NCI-H82 treated with DMSO at 0.1 percent for 48 hours (cell line): ENCODE data around the gene KDM4B.

Experiments used
- DNase-seq: peaks from one replicate; lab custom pipeline; 2025; ENCODE audit not compliant: unreplicated experiment; lab: John Stamatoyannopoulos, UW

The KDM4B gene

DNA sequence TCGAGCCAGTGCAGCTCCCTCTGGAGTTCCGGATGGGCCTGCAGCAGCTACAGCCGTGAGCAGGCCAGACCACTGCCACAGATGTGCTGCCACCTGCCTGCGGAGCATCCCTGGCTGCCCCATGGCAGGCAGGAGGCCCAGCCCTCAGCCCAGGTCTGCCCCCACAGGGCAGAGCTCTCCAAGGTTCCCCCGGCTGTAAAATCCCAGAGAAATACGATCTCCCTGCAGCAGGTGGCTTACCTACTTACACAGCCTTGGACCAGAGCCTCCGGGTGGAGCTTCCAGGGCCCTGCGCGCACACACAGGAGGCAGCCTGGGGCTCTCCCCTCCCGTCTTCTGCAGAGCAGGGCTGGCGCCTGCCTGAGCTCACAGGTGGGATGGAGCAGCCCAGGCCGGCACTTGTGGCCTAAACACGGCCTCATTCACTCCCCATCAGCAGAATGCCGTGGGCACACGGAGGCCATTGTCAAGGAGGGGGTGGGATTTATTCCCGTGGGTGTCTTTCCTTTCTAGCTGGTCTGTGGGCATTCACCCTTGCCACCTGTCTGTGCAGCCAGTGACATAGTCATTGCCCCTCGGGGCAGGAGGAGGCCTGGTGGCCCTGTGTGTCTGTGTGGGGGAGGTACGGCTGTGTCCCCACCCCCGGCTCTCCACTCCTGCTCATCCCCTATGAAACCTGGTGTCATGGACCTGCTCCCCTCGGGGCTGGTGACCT lies 118.0 kb downstream of the KDM4B start:
- DNase-seq = no peak

DNA sequence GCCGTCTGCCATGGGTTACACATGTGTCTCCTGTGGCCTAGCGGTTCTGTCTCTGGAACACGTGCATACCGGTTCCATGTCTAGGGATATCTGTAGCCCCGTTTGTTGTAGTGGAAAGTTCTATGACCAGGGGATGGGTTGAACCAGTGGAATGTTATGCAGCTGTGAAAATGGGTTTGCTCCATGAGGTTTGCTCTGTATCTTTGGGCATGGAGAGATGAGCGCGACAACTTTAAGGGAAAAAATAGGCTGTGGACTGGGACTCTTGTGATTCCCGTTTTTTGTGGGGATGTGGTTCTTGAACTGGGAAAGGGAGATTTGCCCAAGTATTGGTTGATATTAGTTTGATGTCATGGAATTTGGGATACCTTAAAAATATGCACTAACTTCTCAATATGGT lies 120.4 kb downstream of the KDM4B start:
- no peak for DNase-seq

DNA sequence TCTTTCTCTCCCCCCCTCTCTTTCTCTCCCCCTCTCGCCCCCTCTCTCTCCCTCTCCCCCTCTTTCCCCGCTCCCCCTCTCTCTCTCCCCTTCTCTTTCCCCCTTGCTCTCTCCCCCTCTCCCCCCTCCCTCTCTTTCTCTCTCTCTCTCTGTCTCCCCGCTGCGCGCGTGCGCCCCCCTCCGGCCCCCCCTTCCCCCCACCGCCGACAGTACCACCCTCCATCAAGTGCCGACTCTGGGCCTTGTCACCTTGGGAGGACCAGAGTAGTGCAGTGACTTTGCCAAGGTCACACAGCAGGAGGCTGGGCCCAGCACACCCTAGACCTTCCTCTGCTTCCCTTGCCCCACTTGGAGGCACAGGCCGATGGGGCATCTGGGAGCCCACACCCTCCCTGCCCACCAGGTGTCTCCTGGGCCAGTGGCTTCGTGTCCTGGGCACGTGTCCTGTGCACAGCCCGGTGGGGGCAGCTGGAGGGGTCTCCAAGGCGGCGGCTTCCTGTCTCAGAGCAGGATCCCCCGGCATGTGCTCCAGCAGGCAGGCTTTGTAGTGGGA lies 121.6 kb downstream of the KDM4B start:
- no peak for DNase-seq

DNA sequence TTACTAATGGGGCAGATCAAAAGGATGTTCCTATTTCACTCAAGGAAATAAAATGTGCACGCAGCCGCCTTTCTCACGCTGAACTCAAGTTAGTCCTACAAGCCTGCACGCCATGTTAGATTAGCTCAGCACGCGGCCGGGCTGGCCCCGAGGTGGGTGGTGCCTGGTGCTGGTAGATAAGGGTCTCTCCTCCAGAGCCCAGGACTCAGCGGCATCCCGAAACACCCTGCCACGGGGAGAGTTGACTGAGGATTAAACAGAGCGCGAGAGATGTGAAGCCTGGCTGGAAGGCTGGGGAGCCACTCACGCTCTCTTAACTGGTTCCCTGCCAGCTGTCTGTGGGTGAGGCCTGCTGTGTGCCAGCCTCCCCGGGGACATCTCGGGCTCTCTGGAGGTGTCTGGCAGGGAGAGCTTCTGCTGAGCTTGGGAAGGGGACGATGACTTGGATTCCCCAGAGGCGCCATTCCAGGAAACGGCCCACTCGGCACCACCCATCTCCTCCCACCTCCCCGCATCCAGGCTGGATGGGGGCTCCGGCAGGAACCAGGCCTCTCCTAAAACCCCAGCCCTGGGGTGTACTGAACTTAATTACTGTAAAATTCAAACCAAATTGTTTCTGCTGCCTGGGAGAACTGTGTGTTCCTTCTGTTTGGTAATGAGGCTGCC lies 122.2 kb downstream of the KDM4B start:
- DNase-seq = no peak

DNA sequence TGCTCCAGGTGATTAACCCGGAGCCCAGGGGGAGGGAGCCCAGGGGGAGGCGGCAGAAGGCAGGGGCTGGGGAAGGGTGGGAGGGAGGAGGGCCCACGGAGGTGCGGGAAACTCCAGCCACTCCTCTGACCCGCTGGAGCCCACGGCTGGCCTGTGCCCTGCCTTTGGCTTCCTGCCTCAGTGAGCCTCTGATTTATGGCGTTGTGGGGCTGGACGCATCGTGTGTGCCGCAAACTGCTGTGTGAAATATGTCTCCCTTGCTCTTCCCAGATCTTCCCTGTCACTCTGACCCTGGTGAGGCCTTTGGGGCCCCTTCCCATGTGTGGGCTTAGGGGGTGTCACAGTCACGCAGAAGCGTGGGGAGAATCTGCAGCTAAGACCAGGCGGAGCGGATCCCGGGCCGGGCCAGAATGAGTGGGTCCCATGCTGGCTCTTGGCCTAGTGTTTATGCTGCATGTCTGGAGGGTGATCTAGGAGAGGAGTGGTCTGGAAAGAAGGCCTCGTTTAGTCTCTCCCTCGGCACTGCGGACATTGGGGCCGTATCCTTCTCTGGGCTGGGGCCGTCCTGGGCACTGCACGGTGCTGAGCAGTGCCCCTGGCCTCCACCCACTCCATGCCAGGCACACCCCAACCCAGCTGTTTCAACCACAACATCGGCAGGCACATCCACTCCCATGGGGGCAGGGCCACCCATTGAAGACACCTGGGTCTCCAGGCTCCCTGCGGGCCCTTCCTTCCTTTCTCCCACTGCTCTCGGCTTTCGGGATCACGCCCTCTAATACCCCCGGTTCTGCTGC lies 123.0 kb downstream of the KDM4B start:
- no peak for DNase-seq

DNA sequence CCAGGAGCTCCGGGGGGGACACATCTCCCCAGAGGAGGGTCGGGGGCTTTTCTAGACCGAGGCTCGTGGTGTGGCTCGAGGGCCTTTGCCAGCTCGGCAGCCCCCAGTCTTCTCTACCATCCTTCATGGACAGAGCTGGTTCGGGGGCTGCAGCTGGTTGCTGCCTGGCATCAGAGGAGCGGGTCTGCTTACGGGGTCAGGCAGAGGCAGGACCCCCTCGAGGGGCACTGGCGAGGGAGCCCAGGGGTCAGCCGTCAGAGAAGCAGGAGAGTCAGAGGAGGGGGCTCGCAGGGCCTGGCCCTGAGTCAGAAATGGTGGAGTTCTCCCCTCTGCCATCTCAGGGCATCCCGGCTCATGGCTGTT lies 123.5 kb downstream of the KDM4B start:
- no peak for DNase-seq

DNA sequence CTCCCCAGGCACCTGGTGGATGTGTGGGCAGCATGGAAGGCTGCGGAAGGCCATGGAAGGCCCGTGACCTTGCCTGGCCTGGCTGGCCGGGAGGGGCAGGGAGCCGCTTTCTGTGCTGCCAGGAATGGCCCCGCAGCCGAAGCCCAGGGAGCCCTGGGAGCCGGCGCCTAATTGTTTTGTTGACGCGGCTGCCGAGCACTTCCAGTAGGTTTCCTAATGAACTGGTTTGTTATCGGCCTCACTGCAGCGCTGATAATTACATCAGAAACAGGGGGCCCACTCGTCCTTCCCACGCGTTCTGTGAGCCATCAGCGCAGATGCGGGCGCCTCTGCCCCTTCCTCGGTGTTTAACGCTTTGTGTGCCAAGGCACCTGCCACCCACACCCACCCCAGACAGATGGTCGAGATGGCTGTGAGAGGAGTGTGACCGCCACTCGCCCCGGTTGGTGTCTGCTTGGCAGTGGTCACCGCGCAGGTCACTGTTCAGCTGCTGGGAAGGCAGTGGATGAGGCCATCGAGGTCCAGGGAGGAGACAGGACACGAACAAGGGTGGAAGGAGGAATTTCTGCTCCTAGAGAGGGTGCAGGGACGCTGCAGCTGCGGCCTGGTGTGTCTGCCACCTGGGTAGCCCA lies 124.5 kb downstream of the KDM4B start:
- DNase-seq = no peak

DNA sequence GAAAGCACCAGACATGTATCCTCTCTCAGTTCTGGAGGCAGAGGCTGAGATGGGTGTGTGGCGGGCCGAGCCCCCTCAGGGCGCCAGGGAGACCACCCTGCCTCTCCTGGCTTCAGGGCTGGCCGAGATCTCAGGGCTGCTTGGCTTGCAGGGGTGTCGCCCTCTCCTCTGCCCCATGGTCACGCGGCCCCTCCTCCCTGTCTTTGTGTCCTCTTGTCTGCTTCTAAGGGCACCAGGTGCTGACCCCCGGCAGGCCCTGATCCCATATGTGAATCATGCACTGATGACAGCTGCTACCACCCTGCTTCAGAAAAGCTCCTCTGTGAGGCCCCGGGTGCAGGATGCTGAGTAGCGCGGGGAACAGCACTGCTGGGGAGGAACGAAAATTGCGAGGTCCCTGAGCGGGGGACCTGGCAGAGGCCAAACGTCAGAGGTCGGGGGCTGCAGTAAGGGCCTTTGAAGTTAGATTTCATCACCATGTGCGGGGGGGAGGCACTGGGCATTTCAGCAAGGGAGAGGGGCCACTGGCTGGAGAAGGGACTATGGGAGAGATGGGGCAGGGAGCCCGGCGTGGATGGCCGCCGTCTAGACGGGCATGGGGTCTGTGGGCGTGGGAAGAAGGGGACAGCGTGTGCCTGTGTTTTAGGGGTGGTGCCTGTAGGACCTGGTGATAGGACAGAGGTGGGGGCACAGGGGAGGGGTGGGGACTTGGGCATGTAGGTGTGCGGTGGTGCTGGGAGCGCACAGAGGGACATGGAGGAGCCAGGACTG lies 125.2 kb downstream of the KDM4B start:
- DNase-seq = no peak

DNA sequence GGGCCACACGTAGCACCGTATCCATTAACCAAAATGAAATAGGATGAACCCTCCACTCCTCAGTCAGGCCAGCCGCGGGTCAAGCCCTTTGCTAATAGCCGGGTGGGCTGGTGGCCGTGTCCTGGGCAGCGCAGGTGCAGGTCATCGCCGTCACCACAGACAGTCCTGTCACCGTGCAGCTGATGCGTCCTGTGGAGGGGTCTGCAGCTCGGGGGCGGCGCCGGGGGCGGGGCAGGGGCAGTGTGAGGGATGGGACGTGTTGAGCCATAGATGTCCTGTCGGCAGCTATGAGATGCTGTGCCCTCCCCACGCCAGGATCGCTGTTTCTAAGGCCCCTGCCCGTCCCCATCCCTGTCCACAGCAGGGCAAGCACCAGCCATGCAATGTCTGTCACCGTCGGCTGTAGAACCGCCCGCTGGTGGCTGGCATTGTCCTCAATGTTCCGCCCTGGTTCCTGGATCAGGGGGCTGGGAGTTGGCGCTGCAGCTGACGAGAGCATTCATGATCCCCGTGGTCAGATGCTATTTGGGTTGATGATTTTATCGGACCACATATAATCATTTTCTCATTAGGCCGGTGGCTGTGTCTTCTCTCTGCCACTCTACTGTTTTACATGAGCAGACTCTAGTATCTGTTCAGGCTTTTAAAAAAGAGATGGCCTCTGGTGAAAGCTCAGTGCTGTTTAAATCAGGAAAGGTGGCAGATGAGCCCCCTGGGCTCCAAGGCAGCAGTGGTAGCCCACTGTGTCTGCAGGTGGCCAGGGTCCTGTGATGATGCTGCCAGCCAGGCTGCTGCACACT lies 126.1 kb downstream of the KDM4B start:
- DNase-seq = no peak

DNA sequence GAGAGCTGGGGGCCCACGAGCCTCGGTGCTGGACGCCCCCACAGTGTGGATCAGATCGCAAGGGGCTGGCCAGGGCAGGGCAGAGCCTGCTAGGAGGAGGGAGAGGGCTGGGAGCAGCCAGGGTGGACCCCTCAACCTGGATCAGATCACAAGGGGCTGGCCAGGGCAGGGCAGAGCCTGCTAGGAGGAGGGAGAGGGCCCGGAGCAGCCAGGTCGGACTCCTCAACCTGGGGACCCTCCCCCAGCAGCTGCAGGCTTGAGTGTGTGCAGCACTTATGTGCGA lies 126.6 kb downstream of the KDM4B start:
- no peak for DNase-seq

DNA sequence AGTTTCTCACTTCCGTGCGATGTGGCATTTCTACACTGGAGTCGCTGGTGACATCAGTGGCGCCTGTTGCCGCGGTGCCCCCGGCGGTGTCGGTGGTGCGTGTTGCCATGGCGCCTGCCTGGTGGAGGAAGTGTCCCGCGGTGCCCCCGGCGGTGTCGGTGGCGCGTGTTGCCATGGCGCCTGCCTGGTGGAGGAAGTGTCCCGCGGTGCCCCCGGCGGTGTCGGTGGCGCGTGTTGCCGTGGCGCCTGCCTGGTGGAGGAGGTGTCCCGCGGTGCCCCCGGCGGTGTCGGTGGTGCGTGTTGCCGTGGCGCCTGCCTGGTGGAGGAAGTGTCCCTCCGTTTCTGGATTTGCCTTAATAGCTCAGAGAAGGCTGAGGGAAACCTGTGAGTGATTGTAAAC lies 127.6 kb downstream of the KDM4B start:
- no peak for DNase-seq

DNA sequence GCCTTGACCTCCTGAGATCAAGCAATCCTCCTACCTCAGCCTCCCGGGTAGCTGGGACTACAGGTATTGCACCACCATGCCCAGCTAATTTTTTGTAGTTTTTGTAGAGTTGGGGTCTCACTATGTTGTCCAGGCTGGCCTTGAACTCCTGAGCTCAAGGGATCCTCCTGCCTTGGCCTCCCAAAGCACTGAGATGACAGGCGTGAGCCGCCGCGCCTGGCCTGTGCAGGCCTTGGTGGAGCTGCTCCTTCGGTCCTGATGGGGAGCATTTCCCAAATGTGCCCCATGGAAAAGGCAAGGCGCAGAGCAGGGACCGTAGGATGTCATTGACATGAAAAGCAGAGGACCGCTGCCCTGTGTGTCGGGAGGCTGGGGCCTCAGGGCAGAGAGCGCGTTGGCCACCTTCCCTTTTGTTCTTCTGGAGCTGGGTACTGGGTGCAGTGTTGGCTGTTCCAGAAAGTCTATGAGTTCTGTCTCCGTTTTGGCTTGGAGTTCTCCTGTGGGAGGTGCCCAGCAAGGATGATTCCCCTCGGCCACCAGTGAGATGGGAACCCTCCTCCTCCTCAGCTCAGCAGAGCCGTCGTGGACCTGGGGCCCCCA lies 128.5 kb downstream of the KDM4B start:
- no peak for DNase-seq

DNA sequence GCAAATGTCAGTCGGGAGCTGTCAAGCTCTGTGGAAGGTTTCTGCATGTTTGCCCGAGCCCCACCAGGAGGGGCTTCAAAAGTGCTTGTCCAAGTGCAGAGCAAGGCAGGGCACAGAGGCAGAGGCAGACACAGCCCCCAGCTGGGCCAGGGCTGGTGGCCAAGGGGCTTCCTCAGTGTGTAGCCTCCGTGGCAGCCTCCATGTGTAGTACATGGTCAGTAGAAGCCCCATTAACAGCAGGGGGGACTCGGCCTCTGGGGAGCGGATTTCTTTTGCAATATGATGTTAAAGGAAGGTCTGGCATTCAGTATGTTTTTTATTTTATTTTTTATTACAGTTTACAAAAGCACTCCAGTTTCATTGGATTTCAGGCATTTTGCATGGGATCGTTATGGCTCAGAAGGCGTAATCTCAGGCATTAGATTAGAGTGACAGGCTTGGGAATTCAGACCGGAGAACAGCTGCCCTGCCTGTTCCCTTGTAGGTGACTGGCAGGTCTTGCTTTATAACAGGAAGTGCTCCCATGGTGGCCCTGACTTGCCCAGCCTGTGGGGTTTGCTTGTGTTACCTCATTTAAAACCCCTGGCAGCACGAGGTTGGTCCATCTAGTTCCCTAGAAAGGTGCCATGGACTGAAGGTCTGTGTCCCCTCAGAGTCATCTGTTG lies 129.2 kb downstream of the KDM4B start:
- no peak for DNase-seq

DNA sequence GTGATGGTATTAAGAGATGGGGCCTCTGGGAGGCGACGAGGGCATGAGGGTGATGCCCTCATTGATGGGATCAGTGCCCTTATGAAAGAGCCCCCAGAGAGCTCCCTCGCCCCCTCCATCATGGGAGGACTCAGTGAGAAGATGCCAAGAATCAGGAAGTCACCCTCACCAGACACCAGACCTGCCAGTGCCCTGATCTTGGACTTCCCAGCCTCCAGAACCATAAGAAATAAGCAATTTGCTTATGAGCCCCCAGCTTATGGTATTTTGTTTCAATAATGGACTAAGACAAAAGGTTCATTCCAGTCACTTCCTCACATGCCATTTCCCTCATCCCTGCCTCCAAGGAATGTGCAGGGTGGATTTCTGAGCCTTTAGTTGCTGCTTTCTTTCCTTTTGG lies 129.7 kb downstream of the KDM4B start:
- DNase-seq = no peak

DNA sequence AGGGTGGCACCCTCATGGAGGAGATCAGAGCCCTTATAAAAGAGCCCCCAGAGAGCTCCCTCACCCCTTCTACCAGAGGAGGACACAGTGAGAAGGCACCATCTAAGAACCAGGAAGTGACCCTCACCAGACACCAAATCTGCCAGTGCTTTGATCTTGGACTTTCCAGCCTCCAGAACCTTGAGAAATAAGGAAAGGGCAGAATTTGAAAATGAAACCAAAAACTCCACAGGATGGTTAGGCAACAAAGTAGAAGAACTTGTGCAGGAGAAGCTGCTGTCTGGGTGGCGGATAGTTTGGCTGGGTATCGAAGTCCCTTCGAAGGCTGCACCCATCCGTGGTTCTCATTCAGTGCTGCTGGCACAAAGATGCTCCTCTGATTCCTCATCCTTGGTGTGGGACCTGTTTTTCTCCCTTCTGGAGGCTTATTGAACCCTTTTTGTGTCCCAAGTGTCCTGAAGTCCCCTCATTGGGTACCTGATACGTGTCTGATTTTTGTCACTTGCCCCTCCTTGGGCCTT lies 130.8 kb downstream of the KDM4B start:
- no peak for DNase-seq

DNA sequence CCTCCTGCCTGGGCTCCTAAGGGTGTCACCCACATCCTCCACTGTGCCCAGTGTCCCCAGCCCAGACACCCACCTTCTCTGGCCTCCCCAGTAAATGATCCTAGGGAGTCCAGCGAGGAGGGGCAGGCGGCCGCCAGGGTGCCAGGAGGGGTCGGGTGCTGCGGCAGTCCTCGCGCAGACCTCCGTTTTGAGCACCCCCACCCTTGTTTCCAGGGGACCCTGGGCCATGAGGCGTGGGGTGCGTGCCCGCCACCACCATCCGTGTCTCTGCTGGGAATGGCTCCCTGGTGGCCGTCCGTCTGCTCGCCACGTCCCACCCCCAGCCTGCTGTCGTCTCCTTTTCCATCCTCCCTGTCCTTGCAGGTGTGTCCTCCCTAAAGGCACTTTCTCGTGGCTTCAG lies 133.0 kb downstream of the KDM4B start:
- DNase-seq = no peak

DNA sequence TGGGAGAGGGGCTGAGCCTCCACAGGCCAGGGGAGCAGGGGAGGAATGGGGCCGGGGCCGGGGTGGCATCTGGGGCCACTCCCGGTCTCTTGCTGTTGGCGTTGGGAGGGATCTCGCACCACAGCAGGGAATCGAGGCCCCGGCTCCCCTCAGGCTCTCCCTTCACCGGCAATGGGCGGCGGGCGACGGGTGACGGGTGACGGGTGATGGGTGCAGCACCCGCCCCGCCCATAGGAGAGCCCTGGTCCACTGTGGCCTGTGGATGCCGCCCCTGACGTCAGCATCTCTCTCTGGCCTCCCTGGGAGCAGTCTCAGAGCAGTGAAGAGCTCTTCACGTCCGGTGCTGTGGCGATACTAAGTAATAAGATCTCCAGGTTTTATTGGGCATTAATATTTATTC lies 133.6 kb downstream of the KDM4B start:
- no peak for DNase-seq

DNA sequence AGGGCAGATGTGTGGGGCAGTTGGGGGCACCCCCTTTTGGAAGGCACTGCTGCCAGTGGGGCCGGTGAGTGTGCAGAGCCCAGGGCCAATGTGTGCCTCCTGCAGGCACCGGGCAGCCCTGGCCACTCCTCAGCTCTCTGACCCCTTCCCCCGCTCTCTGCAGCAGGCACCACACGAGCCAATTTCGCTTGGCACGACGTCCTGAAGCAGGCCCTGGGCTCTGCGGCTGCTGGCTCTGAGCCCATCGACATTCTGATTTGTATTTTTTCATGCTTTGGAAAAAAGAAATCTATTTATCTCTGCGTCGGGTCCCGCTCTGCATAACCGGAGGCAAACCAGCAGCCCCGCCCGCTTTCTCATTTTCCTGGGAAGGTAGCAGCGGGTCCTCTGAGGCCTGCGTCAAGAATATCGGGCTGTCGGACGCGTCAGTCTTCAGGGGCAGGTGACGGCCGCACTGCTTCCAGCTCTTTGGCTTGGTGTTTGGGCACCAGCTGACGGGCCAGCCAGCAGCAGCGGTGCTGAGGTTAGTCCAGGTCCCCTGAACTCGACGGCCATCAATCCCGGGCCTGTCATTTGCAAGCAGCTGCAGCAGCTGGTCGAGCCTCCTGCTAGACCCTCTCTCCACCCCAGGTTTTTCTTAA lies 134.3 kb downstream of the KDM4B start:
- DNase-seq = no peak
